Body of pancreas (tissue), 4 donors: ENCODE measurements around the gene MBD2.

ENCODE experiments used
- POLR2A ChIP-seq, 3 donors: fragments of 450-650 bp; IDR thresholded peaks; one replicate each; pipeline ENCODE4 v1.6.1; 2016; ENCODE audit warnings: antibody characterized with exemption in 3 of 3, mild to moderate bottlenecking in 2 of 3
- TF ChIP-seq, protein P1 (sequence below), 7 experiments: fragments of 450-650 bp in 4 of 7; fragments of 200-600 bp in 3 of 7; sonication (generic) in 3 of 7; IDR thresholded peaks; one replicate each; pipeline ENCODE4 v1.5.1; 2016 to 2019; ENCODE audit warnings: antibody characterized with exemption in 7 of 7

- TF ChIP-seq, protein P1, sequence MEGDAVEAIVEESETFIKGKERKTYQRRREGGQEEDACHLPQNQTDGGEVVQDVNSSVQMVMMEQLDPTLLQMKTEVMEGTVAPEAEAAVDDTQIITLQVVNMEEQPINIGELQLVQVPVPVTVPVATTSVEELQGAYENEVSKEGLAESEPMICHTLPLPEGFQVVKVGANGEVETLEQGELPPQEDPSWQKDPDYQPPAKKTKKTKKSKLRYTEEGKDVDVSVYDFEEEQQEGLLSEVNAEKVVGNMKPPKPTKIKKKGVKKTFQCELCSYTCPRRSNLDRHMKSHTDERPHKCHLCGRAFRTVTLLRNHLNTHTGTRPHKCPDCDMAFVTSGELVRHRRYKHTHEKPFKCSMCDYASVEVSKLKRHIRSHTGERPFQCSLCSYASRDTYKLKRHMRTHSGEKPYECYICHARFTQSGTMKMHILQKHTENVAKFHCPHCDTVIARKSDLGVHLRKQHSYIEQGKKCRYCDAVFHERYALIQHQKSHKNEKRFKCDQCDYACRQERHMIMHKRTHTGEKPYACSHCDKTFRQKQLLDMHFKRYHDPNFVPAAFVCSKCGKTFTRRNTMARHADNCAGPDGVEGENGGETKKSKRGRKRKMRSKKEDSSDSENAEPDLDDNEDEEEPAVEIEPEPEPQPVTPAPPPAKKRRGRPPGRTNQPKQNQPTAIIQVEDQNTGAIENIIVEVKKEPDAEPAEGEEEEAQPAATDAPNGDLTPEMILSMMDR (IDR thresholded peaks at IDR 0.05), result no peak
- no peak for TF ChIP-seq POLR2A (IDR thresholded peaks at IDR 0.05)
These were observed 50.4 kb downstream of the MBD2 start for GRCh38 chr18:54173980-54174630.
